DMS79 (cell line): Measurements from ENCODE around the gene DNAJC2.

Source experiments
- DNase-seq: peaks from one replicate; lab custom pipeline; 2025; lab: John Stamatoyannopoulos, UW

Gene DNAJC2

GRCh38 chr7:103344453-103345149 is at the start of gene DNAJC2:
Gene DNAJC2, minus strand, starts transcription at chr7:103344767. Its CDS starts 145 bp downstream, at chr7:103344622.
- DNase-seq = peak; percentile 76

- no peak for DNase-seq
These were observed 47.4 kb upstream of the DNAJC2 start for GRCh38 chr7:103391976-103392375.

GRCh38 chr7:103391150-103391549 is 46.6 kb upstream of the DNAJC2 start:
- DNase-seq = no peak

DNA sequence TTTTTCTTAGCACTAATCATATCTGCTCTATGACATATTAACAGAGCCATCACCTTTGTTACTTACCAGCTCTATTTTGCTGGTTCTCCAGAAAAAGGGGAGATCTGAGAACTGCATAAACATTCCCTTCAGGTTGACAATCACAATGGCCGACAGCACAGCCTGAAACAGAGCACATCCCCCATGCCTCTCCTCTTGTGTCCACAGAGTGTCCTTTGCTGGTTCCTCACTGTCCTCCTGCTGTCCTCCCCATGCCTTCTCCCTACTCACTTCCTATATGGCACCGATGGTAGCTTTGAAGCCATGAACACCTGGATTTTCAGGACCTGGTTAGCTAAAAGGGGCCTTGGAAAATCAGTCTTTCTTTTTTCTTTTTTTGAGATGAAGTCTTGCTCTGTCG is 44.7 kb upstream of the DNAJC2 start:
- no peak for DNase-seq

DNA sequence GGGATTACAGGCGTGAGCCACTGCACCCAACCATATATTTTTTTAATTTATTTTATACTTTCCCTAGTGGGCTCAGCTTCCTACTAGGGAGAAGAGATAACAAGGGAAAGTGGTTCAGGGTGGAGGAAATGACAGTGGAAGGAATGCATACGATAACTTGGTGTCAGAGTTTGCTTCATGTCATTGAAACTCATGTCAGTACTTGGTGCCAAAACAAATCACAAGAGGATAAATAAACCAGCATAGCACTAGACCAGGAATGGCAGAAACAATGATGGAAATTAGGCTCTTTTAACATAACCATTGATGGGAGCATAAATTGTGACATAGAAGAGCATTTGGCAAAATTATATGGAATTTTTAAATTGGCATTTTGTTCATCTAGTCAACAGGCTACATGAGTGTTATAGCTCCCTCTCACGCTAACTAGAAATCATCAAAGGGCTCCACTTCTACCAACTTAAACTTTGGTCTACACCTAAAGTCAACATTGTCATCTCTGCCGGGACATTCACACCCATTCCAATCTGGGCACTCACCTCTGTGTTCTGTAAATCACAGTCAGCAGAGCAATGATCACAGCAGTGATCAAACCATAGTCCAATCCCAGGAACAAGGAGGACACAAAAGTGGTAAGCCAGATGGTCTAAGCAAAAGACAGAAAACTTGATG is 44.0 kb upstream of the DNAJC2 start:
- no peak for DNase-seq

- DNase-seq = no peak
These were observed 42.7 kb upstream of the DNAJC2 start for GRCh38 chr7:103387242-103387641.

GRCh38 chr7:103382032-103382402 is 37.5 kb upstream of the DNAJC2 start:
- no peak for DNase-seq

DNA sequence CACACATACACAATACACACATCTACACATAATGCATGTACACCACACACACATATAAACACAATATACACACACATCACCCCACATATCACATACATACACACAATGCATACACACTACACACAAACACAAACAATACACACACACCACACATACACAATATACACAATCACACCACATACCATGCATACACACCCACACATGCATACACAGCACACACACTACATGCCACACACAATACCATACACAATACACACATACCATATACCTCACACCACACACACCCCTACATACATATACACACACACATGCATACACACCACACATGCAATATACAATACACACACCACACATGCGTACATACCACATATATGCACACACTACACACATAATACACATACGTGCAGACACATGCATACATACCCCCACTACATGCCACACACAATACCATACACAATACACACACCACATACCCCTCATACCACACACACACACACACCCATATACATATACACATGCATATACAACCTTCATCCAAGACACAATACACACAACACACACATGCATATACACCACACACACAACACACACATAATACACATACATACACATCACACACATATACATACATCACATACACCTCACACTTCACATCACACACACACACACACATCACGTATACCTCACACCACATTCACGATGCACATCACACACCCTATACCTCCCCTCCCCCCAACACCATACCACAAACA is 36.9 kb upstream of the DNAJC2 start:
- no peak for DNase-seq

DNA sequence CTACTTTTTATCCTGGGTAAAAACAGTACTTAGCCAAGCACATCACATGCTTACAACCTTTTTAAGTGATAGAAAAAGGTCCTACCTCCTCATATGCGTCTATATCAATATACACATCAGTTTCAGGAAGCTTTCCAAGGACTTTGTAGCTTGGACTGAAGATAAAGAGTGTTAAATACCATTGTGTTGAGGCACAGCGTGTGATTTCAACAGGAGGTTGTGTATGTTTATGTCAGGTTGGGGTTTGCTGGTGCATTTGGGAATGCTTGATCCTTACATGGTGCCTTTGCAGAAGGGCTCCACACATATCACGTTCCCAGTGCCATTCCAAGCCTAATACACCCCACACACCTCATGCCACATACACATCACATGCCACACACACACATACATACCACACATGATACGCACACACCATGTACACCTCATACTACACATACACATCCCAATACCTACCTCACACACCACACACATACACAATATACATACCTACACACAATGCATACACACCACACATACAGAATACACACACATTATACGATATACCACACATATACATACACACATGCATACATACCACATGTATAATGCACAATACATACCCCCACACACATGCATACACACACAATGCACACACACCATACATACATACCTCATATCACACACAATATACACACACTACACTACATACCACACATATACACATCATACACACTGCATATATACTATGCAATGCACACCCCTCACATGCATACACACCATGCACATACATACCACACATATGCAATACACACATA is 36.0 kb upstream of the DNAJC2 start:
- no peak for DNase-seq

- no peak for DNase-seq
These were observed 34.9 kb upstream of the DNAJC2 start for GRCh38 chr7:103379270-103379975.

DNA sequence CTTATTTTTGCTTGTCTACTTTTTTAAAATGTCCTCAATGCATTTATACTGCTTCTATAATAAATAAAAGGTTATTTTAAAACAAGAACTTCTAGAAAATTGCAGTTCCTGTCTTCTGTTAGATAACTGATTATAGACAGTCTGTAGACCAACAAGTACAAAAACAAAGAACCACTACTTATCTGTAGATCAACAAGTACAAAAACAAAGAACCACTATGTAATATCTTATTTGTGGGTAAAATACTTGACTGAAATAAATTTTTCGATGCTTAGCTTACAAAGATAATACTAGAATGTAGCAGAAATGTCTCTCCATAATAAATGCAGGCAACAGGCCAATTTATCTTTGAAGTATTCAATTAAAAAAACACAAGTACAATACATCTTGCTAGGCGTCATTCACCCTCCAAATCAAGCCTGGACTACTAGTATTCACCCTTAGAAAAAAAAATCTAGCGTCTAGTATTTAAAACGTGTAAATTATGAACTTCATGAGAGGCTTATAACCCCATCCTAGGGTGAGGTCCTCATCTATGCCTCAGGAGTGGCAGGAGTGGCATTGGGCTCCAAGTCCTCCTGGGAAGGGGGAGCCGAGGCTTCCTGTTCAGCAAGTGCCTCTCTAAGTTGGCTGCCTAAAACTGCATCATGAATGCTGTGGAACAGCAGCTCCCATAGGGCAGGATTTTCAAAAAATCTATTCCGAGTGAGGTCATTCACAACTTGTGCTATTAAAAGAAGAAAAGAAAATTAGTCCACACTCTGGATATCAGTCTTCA is 29.5 kb upstream of the DNAJC2 start:
- DNase-seq = no peak

DNA sequence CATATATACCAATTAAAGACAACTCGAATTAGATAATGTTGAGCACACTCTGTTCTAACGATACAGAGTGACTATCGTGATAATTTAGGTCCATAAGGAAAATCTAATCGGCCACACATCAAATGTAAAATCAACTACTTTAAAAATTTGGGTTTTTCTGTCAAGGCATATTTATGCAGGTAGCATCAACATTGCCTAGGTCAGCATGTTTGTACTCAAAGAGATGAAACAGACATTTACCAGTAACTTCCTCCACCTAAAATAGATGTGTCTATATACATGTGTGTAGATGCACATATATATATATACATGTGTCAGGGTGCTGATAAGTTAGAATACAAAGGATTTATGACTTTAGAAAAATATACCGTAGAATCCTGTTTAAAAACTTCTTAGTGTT is 24.9 kb upstream of the DNAJC2 start:
- DNase-seq = no peak

GRCh38 chr7:103349805-103350204 is 5.2 kb upstream of the DNAJC2 start:
- no peak for DNase-seq

DNA sequence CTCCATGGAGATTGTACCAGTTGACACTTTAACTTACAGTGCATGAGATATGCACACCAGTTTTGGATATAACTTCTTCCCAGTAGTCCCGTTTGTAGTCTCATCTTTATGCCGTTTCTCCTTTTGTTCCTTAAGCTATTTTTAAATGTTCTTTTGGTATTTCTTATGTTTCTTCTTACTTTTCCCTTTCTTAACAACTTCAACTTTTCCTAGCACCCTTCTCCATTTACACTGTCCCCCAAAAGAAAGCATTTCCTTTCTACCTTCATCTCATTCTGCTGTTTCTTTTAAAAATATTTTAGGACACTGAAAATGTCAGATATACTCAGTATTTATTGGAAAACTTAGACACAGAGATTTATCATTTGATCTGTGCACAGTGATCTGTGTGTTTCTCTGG is 4.4 kb upstream of the DNAJC2 start:
- no peak for DNase-seq

GRCh38 chr7:103348452-103348851 is 3.9 kb upstream of the DNAJC2 start:
- DNase-seq = no peak

GRCh38 chr7:103347507-103348267 is 3.1 kb upstream of the DNAJC2 start, which contains the start of gene PSMC2:
Gene PSMC2, plus strand, starts transcription at chr7:103347643. Its CDS starts 69 bp downstream, at chr7:103347712.
- DNase-seq = peak; percentile 79

DNA sequence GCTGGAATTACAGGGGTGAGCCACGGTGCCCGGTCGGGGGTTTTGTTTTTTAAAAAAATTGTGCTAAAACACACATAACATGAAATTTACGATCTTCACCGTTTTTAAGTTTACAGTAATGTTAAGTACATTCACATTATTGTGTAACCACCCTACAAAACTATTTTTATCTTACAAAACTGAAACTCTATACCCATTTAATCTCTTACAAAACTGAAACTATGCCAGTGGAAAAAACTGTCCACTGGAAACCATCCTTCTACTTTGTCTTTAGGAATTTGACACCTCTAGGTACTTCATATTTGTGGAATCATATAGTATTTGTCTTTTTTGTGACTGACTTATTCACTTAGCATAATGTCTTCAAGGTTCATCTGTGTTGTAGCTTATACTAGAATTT is 1.8 kb upstream of the DNAJC2 start:
- DNase-seq = no peak

GRCh38 chr7:103343758-103344452 is 662 bp downstream of the DNAJC2 start:
- no peak for DNase-seq

DNA sequence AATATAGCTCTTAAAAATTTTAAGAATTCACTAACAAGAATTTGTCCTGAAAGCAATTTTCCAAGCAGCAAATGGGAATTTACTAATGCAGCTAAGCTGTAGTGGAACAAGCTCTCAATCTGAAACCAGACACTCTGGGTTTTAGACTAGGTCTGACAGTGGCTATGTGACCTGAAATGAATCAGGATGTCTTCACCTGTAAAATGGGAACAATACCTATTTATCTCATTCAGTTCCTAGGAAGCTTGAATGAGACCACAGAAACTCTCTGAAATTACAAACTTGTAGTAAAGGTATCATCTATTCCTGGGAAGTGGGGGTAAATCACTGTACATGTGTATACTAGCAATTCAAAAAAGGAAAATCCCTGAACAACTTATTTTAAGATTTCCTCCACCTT is 1.2 kb downstream of the DNAJC2 start:
- no peak for DNase-seq
